GM19438 (cell line): ENCODE results near the gene UQCRC2.
"Not testable (repeated sequence)": the region's sequence is repeated elsewhere in the genome, so short reads cannot be mapped to it uniquely, and the experiment has no call there.

Source experiments
- ATAC-seq: cut with Tn5 transposase; IDR thresholded peaks from one replicate; pipeline ENCODE4 v1.9.1; 2021; ENCODE audit warnings: low read depth; ENCODE audit not compliant: unreplicated experiment

Gene UQCRC2

DNA sequence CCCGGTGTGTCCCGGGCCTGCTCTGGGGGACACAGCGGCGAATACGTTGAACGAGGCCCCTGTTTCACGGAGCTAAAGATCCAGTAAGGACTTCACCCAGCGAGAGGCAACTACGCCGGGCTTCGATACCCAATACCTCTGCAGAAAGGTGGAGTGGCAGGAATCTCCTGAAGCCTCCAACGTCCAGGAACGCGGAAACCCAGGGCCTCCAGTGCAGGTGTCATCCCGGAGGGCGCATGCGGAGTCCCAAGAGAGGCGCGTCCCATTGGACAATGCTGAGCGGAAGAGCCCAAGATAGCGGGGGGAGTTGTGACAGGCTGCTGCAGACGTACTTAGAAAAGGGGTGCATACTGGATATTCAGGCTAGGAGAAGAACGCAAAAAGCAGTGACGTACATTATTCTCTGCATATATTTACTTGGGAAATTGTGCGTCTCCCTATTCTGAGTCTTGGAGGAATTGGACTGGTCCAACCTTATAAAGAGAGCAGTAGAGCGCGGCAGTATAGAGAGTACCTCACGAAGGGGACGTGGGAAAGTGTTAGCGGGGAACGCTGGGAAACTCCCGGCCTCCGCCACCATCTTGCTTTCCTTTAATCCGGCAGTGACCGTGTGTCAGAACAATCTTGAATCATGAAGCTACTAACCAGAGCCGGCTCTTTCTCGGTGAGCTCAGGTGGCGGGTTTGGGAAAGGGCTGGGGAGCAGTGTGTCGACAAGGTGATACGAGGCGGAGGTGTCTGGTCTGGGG, at the start of gene UQCRC2:
Gene UQCRC2, plus strand, starts transcription at position 569 of the 748 bp plus-strand sequence. Its CDS starts 63 bp downstream, at position 632.
- peak; percentile 87 for ATAC-seq

DNA sequence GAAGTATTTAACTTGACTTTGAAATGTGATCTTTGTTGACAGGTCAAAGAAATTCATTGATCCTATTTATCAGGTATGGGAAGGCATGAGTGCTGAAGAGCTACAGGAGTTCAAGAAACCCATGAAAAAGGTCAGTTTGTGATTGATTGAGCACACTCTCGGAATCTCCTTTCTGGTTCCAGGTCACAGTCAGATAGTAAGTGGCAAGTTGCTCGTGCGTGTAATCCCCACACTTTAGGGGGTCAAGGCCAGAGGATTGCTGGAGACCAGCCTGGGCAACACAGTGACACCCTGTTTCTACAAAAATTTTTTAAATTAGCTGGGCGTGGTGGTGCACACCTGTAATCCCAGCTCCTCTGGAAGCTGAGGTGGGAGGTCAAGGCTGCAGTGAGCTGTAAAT, 20.5 kb upstream of the UQCRC2 start:
- not testable (repeated sequence) for ATAC-seq

DNA sequence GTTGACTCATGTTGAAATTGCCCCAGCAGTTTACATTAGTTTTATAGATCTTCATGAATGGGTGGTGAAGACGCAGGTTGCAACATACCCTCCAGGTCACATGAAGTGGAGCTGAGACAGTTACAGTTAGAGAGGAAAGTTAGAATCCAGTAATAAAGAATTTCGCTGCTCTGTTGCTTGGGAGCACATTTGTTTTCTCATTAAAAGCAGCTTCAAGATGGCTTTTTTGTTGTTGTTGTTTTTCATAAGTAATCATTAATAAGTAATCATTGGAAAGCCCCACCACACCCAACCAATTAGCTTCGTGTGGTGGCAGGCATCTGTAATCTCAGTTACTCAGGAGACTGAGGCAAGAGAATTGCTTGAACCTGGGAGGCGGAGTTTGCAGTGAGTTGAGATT, 19.8 kb upstream of the UQCRC2 start:
- not testable (repeated sequence) for ATAC-seq

DNA sequence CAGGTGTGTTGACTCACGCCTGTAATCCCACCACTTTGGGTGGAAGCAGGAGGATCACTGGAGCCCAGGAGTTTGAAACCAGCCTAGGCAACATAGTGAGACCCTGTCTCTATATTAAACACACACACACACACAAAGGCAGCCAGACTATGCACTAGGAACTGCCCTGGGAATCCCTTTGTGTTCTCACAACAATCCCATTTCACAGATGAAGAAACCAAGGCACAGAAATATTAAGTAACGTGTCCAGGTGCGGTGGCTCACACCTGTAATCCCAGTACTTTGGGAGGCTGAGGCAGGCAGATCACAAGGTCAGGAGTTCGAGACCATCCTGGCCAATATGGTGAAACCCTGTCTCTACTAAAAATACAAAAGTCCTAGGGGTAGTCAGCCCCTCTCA, 19.4 kb upstream of the UQCRC2 start:
- ATAC-seq, result not testable (repeated sequence)

DNA sequence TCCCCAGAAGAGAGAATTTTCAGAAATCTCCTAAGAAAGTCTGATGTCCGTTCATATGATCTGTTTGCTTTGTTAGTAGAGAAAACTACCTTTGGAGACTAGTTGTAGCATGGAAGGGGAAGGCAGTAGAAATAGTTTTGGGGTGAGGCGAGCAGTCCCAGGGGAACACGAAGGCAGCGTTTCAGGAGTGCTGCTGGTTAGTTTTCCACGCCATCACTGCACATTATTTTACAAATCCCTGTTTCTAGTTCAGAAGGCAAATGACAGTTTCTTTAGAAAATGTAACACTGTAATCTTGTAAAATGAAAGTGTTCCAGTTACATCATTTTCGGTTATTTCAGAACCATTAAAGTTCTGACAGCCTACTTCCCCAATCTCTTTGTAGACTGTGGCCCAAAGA, 16.9 kb upstream of the UQCRC2 start:
- not testable (repeated sequence) for ATAC-seq

DNA sequence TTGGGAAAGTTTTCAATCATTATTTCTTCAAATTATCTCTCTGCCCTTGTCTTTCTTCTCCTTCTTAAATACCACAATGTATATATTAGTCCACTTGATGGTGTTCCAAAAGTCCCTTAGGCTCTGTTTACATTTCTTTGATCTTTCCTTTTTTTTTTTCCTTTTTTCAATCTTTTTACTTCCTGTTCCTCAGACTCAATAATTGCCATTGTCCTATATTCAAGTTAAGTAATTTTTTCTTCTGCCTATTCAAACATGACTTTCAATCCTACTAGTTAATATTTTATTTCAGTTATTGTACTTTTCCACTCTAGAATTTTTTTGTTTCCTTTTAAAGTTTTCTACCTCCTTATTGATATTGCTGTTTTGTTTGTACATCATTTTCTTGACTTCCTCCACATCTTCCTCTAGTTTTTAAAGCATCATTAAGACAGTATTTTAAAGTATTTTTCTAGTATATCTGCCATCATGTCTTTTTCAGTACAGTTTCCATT, 15.8 kb upstream of the UQCRC2 start:
- ATAC-seq, result no peak

DNA sequence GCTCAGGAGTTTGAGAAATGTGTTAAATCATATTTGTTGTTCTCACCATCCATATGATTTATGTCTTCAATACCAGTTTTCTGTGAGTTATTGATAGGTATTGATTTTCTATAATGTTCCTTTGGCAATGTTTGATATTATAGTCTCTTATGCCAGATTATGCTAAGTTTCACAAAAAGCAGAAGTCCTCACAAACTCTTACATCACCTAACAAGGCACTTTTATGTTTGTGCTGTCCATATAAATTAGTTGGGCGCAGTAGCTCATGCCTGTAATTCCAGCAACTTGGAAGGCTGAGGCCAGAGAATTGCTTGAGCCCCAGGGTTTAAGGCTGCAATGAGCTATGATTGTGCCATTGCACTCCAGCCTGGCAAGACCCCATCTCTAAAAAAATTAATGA, 12.6 kb upstream of the UQCRC2 start:
- no peak for ATAC-seq

DNA sequence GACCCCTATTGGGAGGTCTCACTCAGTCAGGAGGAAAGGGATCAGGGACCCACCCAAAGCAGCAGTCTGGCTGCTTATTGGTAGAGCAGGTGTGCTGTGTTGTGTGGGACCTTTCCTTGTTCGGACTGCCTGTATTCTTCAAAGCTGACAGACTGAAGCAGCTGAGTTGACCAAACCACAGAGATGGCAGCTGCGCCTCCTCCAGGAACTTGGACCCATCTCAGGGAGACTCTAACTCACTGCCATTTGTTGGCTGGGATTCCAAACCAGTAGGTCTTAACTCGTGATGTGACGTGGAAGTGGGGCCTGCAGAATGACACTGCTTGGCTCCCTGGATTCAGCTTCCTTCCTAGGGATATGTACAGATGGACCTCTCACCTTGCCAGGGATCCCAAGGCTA, 9.6 kb upstream of the UQCRC2 start:
- no peak for ATAC-seq

DNA sequence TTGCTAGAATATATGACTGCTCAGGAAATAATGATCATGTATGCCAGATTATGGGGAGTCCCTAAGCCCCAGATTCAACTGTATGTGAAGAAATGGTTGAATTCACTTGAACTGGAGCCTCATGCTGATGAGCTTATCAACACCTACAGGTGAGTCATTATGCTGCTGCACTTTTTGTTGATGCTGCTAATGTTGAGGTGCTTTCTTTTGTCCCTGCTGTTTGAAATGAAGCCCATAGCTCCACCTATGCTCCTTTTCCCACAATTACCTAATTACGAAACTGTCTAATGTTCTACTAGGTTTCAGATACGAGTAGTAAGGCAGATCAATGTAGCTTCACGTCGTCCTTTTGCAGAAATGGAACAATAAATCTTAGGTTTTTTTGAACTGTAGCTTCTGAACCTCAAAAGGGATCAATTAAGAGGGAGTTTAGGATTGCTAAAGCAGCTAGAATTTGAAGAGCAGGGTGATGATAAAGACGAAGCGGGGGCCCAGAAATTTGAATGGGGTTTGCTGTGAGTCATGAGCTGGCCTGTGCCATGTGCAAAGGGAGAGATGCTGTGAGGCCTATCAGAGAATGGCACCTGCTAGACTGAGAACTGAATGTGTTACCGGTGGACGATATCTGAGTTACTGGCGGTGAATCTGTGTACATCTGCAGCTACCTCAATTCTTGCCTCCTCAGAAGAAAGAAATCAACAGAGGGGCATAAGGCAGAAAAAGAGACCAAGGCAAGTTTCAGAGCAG, 6.1 kb upstream of the UQCRC2 start:
- ATAC-seq, result no peak

DNA sequence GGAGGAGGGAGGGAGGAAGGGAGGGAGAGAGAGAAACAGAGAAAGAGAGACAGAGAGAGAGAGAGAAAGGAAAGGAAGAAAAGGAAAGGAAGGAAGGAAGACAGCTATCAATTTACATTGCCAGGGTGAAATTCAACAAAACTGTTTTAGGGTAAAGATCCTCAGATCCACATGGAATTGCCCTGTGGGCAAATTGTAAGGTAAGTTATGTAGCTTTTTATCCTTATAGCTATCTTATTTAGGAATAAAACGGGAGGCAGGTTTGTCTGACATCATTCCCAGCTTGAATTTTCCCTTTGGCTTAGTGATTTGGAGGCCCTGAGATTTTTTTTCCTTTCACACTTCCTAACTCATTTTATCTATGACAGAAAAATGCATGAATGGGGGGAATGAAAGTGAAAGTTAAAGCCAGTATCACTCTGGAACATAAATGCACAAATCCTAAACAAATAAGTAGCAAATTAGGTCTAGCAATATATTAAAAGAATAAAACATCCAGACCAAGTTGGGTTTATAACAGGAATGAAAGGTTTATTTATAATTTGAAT, 3.4 kb upstream of the UQCRC2 start:
- ATAC-seq, result no peak

DNA sequence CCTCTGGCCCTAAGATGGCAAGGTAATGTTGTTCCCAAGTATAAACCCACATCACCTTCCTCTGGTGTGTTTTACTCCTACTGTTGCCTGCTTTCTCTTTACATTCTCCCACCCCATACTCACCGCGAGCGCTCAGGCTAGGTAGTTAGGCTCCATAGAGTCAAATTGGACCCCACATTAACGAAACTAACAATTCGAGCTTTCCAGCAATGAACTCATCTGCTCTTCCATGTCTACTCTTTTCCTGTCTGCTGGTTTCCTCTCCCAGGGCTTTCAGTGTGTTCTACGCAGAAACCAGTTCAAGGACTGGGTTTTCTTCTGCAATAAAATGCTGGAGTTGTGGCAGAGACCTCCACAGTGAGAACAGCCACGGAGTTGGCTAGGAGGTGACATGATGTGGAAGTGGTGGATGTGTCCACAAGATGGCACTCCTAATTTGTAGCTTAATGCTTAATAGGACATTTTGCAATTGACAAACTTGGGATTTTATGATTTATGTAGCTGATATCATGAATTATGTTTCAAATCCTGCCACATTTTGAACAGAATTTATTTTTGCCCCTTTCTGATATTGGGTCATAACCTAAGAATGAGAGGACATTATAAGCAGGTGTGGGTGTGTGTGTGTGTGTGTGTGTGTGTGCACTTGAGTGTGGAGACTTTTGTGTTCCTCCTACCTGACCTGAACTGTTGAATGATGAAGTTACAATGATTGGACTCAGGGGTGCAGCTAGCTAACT, 2.2 kb upstream of the UQCRC2 start:
- ATAC-seq, result no peak

DNA sequence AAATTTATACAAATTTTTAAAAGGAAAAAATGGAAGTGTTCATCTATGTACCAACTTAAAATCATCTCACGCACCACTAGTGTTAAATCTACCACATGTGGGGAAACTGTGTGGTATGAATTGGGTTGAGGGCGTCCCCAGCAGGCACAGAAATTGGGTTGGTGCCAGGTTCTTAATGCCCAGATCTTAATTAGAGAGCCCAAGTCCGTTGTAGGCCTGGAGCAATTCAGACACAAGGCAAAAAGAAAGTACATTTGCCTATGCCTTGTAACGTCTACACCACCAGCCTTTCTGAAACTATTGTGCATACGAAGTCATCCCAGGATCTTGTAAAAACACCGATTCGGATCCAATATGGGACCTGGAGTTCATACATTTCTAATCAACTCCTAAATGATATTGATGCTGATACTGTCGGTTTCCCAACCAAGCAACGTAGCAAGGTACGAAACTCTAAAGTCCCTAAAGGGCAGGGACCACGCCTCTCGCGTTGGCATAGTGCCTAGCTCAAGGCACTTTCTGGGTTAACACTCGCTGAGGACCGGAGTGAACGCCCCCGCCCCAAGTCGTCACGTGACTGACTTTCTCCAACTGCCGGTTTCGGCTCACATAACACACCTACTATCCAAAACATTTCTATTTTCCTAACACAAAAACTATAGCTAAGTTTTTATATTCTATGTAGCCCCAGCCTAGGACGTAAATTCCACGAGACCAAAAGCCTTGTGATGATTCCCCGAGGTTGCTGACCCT, 945 bp upstream of the UQCRC2 start:
- peak; percentile 29 for ATAC-seq

DNA sequence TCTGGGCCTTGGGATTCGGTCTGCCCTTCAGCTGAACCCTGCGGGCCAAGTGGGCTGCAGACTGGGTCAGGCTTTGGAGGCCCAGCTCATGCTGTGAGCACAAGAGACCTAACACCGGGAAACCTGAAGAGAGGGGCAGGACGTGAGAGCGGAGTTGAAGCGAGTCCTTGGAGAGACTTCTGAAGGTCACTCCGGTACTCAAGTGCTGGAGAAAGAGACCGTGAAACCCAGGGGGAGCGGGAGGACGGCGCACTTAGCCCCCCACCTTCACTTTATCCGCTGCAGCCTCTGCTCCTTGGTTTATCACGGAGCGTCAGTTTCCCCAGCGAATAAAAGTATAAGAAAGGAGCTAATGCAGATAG, 361 bp downstream of the UQCRC2 start:
- no peak for ATAC-seq

DNA sequence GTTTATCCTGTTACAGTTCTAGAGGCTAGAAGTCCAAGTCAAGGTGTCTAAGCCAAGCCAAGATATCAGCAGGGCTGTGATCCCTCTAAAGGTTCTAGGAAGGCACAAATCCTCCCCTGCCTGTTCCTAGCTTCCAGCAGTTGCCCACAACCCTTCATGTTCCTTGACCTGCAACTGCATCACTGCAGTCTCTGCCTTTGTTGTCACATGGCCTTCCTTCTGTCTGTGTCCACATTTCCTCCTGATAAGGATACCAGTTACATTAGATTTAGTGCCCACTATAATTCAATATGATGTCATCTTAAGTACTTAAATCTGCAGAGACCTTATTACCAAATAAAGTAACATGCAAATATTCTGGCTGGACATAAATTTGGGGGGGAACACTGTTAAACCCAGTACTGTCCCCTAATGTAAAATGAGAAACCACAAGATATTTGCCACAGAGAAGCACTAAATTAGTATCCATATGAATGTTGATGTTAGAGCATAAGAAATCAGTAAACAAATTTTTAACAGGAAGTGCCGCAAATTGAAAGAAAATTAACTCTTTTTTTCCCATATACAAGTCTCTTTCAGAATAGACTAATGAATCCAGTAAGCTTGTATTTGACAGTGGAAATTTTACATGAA, 4.7 kb downstream of the UQCRC2 start:
- no peak for ATAC-seq

DNA sequence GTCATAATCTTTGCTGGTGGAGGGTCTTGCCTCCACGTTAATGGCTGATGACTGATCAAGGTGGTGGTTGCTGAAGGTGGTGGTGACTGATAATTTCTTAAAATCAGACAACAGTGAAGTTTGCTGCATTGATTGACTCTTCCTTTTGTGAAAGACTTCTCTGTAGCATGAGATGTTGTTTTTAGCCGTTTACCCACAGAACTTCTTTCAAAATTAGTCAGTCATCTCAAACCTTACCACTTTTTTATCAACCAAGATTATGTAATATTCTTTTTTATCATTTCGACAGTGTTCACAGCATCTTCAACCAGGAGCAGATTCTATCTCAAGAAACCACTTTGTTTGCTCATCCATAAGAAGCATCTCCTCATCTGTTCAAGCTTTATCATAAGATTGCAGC, 5.9 kb downstream of the UQCRC2 start:
- ATAC-seq, result no peak

DNA sequence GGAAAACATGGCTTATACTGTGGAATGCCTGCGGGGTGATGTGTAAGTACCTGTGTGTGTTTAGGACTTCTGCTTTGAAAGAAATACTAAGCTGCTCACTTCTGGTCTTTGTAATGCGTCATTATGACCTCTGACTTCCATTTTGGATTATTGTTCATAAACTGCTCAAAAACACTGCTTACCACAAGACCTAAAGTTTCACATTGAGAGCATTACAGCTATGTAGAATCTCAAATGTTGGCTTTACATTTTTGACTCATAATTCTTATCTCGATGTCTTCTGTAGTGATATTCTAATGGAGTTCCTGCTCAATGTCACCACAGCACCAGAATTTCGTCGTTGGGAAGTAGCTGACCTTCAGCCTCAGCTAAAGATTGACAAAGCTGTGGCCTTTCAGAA, 9.3 kb downstream of the UQCRC2 start:
- no peak for ATAC-seq

DNA sequence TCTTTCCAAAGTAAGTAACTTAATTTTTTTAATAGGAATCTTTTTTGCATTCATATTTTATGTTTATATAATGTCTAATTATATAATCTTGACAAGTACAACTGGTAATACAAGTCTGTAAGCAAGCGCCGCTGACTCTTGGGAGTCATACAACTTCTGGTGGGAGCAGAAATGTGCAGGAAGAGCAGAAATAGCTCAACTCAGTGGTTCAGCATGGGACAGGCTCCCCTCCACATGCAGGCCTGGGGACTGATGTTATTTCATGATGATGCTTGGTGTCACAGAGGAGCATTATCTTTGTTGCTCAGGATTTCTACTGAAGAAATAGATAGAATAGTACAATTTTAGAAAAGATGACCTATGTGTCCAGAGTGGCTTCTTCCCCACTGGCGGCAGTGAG, 10.7 kb downstream of the UQCRC2 start:
- ATAC-seq, result no peak

DNA sequence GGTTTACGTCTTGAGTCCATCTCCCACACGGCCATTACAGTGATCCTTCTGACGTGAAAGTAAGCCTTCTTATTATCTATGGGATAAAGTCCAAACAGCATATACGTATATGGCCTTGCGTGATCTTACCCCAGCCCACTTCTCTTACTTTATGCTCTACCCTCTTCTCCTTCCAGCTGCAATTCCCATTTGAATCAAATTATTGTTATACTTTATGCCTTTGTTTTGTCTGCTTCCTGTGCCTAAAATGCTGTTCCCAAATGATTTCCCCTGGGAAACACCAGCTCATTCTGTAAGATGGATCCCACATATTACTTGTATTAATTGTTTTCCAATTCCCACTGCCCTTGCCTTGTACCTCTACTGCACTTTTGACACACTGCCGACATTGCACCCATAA, 11.2 kb downstream of the UQCRC2 start:
- ATAC-seq, result no peak

DNA sequence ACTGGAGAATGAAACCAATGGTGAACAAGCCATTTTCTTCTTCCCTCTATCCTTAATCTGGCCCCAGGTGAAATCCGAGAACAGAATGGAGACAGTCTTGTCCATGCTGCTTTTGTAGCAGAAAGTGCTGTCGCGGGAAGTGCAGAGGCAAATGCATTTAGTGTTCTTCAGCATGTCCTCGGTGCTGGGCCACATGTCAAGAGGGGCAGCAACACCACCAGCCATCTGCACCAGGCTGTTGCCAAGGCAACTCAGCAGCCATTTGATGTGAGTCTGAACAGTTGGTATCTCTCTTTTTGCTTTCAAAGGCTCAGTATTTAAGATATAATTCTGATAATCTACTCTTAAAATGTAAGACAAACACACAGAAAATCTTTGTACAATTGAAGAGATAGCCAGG, 18.7 kb downstream of the UQCRC2 start:
- ATAC-seq, result no peak

DNA sequence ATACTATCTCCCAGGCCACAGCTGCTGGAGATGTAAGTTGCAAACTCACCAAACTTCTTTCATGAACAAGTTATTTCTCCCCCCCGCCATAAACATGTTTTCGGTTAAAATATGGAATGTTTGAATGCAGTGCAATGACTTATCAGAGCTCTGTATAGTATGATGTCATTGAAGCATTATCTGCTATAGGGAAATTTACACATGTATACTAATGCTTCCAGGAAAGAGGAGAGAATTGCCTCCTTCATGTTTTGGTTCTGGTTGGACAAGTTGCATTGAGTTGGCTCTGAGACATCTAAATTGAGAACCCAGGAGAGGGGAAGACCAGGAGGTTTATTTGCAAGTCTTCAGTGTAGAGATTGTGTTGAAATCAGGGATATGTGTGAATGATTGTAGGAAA, 20.8 kb downstream of the UQCRC2 start:
- ATAC-seq, result no peak
